HG03175 (cell line): ENCODE measurements around the gene TXNRD1.
"Not testable (repeated sequence)": the region's sequence is repeated elsewhere in the genome, so short reads cannot be mapped to it uniquely, and the experiment has no call there.

Source experiments
- ATAC-seq: cut with Tn5 transposase; IDR thresholded peaks from one replicate; pipeline ENCODE4 v1.9.1; 2021; ENCODE audit warnings: mild to moderate bottlenecking, moderate library complexity; ENCODE audit not compliant: unreplicated experiment

The TXNRD1 gene

DNA sequence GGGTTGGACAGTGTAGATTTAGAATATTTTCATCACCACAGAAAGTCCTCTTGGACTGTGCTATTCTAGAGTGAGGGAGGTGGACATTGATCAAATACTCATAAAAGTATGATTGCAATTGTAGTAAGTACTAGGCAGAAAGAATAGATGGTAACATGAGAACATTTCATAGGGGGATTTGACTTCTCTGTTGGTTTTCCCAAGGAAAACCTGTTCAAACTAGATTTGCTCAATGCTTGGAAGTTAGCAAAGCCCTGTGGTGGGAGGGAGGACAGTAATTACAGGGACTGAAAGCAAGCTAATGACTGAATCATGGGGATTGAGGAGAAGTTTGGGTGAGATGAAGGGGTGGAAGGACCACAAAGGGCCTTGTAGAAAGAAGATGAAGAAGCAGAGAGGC, 63.6 kb downstream of the TXNRD1 start:
- no peak for ATAC-seq

DNA sequence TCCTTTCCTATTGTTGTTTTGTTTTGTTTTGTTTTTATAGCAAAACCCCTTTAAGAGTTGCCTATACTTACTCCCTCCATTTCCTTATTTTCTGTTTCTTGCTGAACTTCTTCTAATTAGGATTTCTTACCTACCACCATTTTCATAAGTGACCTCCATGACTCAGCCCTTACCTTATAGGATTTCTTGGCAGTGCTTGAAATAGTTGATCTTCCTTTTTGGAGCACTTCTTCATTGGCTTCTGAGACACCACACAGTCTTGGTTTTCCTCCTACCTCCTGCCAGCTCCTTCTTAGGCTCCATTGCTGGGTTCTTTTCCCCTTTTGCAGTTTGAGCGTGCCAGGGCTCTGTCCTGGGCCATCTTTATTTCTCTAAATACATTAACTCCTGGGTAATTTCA, 64.5 kb downstream of the TXNRD1 start:
- no peak for ATAC-seq

DNA sequence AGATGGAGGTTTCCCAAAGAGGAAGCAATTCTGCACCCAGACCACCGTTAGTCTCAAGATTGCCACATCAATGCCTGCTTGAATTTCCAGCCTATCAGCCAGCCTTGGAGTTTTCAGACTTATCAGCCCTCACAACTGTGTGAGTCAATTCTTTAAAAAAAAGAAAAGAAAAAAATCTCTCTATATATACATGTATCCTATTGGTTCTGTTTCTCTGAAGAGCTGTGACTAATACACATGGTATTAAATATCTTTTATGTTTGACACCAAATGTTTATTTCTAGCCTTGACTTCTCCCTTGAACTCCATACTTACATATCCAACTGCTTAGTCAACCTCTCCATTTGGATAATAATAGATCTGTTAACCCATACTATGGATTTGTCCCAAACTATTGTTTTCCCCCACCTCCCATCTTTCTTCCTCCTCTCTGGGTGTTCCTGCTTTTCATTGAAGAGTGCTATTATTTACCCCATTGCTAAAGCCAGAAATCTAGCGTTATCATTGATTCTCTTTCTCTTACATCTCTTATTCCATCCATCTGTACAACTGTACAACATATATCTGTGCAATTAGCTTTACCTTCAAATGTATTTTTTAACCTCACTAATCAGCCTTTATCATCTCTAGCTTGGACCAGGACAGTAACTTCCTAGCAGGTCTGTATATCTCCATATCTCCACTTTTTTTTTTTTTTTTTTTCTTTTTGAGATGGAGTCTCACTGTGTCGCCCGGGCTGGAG, 65.3 kb downstream of the TXNRD1 start:
- ATAC-seq, result no peak

DNA sequence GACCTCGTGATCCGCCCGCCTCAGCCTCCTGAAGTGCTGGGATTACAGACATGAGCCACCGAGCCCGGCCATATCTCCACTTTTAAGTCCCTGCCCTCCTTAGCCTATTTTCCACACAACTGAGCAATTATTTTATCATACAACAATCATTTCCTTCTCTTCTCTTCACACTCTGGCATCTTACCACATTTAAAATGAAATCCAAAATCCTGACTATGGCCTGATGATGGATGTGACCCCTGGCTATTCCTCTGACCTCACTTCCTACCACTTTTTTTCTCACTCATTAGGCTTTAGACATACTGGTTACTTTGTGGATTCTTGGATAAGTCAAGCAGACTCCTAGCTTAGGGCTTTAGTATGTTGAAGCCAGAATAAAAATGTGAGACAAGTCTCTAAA, 66.1 kb downstream of the TXNRD1 start:
- no peak for ATAC-seq

DNA sequence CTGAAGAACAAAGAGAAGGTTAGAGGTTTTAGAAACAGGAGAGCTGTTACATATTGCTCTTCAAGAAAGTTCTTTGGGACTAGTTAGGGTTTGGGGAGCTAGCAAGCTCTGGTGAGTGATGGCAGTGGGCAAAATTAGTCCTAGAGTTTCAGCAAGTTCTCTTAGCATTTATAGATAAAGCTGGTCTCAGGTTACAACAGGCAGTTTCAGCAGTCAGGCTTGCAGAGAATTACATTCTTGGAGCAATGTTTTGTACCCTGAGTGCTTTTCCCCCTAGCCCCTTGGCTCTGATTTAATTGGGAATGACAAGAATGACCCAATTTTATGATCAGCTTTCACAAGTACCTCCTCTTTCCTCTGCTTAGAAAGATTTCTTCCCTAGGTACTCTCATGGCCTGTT, 66.5 kb downstream of the TXNRD1 start:
- no peak for ATAC-seq

DNA sequence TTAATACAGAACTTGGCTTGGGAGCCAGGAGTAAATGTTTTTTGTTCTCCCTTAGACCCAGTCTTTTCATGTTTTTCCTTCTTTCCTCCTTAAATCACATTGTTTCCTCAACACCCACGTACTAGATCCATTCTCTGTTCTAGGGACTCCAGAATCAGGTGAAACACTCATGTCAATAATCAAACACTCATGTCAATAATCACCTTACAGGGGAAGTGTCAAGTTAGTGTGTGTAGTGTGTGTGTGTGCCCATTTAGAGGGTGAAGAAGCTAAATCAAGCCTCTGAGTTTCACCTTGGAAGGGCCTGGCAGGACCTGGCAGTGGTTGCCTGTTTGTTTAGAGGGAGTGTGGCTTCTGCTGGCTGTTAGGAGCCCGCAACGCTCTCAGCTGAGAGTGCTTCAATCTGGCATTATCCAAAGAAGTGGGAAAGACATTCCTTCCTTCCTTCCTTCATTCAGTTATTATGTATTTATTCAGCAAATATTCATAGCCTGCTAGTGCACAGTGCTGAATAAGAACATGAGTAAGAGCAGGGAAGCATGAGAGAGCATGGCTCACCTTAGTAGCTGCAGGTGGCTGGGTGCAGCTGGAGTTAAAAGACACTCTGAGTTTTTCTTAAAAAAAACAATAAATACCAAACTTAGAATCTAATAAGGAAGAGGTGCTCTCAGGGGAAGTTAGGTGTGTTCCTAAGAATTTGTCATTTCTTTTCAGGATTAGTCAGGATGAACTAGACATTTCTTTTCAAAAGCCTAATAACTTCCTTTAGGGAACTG, 70.3 kb downstream of the TXNRD1 start:
- ATAC-seq, result no peak

DNA sequence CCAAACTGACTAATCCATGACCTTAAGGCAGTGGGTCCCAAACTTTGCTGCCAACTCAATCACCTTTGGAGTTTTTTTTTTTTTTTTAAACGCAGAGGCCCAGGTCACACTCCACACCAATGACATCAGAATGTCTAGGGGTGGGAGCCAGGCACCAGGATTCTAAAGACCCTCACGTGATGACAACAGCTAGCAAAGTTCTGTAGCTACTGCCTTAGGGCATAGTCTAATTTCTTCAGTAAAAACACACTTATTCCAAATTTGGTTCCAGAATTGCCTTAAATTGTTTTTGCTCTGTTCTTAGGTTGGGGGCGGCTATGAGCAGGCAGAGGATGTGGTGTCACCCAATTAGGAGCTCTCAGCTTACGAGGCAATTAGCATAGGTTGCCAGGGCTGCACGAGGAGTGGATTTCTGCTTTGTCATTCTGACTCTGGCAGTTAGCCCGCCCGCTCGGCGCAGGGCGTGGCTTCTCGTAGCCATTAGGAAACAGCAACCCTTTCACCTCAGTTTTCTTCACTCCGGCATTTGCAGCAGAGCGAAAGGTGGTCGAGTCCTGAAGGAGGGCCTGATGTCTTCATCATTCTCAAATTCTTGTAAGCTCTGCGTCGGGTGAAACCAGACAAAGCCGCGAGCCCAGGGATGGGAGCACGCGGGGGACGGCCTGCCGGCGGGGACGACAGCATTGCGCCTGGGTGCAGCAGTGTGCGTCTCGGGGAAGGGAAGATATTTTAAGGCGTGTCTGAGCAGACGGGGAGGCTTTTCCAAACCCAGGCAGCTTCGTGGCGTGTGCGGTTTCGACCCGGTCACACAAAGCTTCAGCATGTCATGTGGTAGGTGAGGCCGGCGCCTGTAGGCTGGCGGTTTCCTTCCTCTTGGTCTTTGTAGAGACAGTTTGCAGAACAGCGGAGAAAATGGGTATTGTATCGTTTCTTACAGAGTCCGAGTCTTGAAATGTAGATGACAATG, 71.2 kb downstream of the TXNRD1 start:
- peak; percentile 91 for ATAC-seq

DNA sequence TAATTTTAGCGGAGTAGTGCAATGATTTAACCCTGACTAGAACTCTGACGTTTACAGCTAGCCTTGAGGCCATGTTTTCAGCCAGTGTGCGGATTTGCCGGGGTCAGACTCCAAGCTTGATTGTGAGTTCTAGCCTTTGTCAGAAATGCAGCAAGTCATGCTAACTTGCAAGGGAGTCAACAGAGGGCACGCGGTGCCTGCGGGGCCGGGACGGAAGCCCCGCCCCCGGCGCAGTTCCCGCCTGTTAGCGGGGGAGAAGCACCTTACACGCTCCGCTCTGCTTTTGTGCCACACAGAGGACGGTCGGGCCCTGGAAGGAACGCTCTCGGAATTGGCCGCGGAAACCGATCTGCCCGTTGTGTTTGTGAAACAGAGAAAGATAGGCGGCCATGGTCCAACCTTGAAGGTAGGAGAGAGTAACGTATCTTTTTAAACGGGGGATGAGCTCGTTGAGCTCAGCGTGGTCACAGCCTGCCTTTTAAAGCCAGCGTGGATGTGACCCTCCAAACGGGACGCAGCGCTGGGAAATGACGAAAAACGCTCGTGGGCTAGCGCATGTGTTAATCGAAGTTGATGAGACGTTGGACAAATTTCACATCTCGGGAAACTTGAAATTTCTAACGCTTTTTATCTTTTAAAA, 73.2 kb downstream of the TXNRD1 start:
- ATAC-seq, result peak; percentile 53

DNA sequence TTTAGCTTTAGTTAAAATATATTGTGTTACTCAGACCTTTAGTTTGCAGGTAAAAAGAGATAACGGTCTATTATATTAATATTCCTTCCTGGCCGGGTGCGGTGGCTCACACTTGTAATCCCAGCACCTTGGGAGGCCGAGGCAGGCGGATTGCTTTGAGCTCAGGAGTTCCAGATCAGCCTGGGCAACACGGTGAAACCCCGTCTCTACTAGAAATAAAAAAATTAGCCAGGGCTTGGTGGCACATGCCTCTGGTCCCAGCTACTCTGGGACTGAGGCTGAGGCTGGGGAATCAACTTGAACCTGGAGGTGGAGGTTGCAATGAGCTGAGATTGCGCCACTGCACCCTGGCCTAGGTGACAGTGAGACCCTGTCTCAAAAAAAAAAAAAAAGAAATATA, 74.7 kb downstream of the TXNRD1 start:
- ATAC-seq, result no peak

DNA sequence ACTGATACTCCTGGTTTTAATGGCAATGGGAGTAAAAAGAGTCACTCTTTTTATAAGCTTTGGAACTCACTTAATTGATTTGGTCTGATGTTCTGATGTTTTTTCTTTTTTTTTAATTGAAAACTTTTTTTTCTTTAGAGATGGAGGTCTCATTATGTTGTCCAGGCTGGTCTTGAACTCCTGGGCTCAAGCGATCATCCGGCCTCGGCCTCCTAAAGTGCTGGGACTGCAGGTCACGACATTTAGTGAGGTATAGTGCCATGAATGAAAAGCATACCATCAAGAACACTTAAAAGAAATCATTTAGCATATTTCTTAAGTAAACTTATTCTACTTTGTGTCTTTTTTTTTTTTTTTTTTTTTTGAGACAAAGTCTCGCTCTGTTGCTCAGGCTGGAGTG, 75.3 kb downstream of the TXNRD1 start:
- ATAC-seq, result no peak

DNA sequence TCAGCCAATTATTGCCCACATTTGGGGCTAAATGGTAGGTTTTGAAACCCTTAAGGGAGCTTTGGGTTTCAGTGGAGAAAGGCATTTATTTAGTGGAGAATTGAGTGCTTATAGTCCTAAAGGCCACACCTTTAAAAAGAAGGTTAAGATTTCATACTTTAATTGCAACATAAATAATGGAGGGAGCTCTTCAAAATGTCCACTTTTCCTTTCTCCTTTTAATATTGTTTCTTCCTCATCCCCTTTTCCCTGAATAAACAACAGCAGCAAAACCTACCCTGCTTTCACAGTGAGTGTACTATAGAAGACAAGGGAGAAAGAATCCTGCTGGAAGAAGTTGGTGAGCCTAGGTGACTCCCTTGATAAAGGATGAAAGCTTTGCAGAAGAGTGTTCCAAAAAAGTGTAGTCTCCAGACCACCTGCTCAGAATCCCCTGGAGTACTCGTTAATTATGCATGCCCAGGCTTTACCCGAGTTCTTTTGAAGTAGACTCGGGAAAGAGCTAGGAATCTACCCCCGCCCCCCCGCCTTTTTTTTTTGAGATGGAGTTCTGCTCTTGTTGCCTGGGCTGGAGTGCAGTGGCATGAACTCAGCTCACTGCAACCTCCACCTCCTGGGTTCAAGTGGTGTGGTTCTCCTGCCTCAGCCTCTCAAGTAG, 76.4 kb downstream of the TXNRD1 start:
- no peak for ATAC-seq

DNA sequence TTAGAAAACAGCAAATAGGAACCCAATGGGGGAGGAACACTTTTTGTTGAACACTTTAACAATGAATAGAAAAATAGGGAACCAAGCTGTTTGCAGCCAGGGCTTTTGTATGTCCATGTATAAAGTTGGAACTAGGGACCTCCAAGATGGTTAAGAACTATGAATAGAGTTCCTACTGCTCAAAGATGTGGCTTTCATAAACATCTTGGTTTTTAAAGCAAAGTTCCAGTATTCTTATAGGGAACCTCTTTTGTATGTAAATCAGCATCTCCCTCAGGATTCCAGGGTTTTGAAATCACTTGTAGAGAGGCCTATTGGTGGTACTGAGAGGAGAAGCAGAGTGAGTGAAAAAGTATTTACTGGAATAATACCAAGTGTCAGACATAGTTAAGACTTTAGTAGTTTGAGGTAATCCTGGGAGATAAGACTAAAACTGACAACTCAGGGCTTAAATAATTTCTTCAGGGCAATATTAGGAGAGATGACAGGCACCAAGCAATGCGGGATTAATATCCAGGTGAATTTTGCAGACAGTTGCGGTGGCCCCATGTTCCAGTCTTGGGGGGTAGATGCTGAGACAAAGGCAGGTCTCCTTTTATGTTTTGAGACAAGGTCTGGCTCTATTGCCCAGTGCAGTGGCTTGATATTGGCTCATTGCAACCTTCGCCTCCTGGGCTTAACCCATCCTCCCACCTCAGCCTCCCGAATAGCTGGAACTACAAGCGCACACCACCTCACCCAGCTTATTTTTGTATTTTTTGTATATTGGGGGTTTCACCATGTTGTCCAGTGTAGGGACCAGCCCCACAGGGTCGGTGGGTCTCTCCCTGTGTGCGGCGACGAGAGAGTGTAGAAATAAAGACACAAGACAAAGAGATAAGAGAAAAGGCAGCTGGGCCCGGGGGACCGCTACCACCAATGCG, 77.6 kb downstream of the TXNRD1 start:
- ATAC-seq, result no peak

DNA sequence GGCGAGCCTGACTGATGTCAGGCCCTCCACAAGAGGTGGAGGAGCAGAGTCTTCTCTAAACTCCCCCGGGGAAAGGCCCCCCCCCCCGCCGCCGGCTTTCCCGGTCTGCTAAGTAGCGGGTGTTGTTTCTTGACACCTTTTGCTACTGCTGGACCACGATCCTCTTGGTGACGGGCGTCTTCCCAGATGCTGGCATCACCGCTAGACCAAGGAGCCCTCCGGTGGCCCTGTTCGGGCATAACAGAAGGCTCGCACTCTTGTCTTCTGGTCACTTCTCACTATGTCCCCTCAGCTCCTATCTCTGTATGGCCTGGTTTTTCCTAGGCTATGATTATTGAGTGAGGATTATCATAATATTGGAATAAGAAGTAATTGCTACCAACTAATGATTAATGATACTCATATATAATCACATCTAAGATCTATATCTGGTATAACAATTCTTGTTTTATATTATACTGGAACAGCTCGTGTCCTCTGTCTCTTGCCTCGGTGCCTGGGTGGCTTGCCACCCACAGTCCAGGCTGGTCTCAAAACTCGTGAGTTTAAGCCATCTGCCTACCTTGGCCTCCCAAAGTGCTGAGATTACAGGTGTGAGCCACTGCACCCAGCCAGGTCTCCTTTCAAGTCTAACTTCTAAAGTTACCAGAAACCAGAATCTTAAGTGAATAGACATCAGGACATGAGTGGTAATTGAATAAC, 78.7 kb downstream of the TXNRD1 start:
- ATAC-seq, result not testable (repeated sequence)

DNA sequence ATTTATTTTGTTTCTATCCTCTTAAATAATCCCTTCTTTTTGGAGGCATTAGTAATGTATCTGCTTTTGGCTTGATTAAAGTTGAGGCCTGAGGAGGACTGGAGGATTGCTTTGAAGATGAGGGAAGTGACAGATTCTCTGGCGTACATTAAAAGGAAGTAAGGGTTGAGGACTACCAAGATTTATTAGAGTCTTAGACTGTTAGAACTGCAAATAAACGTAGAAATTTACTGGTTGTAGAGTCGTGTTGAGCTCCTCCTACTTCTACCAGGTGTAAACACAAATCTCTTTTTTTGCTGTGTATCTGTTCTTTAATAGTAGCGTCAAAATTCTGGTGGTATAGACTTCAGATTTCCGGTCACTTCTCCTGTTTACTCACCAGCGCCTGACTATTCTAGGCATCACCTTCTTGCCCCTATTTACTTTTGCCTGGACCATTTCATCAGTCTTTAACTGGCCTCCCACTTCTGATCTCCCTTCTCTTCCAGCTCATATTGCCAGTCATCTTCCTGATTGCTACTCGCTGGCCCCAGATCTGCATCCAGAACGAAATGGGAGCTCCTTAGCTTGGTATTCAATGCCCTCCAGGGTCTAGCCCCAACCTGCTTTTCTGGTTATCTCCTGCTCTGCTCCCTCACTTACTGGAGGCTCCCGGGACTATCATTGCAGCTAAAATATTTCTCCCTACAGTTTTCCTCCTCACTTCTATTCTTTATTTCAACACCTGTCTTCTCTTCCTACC, 79.5 kb downstream of the TXNRD1 start:
- no peak for ATAC-seq

DNA sequence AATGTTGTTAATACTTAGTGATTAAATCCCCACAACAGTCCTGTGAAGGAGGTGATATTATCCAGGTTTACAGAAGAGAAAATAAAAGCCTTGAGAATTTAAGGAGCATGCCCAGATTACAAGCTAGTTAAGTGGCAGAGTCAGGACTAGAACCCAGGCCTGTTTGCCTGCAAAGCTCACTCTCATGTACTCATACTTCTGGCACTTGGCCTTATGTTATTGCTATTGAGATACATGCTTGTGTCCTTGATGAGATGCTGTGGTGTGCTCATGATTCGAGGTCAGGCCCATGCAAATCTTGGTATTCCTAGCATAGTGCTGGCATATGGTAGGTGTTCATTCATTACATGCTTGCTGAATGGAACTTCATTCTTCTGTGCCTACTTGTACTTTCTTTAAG, 80.4 kb downstream of the TXNRD1 start:
- no peak for ATAC-seq

DNA sequence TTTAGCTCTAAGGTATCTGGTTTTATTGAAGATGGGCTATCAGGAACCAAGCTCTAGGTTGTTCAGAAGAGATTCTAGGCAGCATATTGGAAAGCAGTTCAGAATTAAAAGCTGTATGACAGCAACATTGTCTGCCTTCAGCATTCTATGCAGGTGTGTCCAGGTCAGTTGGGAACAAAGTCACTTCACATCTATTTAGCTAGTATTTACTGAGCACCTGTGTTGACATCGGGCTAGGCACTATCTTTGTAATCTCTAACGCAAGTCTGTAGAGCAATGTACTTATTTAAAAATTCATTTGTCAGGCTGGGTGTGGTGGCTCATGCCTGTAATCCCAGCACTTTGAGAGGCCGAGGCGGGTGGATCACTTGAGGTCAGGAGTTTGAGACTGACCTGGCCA, 81.1 kb downstream of the TXNRD1 start:
- ATAC-seq, result no peak

DNA sequence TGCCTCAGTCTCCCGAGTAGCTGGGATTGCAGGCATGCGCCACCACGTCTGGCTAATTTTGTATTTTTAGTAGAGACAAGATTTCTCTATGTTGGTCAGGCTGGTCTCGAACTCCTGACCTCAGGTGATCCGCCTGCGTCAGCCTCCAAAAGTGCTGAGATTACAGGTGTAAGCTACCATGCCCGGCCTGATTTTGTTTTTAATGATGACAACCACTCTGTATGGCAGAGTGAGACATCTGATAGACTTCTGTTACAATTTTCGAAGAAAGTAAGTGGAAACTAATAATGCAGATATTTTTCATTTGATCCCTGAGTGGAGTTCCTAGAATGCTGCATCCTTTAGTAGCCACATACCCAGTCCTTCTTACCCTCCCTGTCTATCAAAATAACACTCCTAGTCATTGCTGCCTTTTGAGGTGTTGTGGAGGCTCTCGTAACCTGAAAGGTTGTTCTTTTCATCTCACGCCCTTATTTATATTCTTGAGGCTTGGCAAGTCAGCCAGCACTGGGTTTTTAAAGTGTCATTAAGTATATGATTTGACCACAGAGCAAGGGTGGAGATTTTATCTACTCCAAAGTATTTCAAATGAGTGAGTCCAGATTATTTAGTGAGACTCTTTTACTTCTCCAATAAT, 82.0 kb downstream of the TXNRD1 start:
- no peak for ATAC-seq
